Stimulated activated CD4-positive, alpha-beta T cell treated with anti-CD3 and anti-CD28 coated beads, Interleukin-12 subunit alpha, Interleukin-12 subunit beta, amount 100 ng/mL, for 4 hours (primary cell): ENCODE measurements around the gene NCBP3.
"Not testable (repeated sequence)": the region's sequence is repeated elsewhere in the genome, so short reads cannot be mapped to it uniquely, and the experiment has no call there.

Experiments
- DNase-seq: peaks from one replicate; pipeline ENCODE4 v3.0.0-alpha.2; 2020

The NCBP3 gene

DNA sequence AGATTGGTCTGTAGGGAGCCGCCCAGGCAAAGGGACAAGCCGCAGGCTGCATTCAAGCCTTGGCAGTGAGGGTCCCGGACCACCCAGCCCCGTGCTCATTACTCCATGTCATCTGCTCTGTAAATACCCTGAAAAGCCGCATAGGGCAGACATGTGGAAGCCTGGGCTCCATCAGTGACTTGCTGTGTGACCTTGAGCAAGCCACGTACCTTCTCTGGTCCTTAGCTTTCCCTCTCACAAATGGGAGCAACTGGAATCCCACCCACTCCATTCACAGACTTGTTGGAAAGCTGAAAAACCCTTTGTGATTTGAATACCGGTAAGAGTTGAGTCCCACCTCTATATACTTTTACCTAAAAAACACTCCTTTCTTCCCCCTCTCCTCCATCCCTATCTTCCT lies 34.9 kb upstream of the NCBP3 start:
- no peak for DNase-seq

- no peak for DNase-seq
Observed at GRCh38 chr17:3879591-3880417, 33.8 kb upstream of the NCBP3 start.

GRCh38 chr17:3879186-3879585 lies 33.1 kb upstream of the NCBP3 start:
- no peak for DNase-seq

DNA sequence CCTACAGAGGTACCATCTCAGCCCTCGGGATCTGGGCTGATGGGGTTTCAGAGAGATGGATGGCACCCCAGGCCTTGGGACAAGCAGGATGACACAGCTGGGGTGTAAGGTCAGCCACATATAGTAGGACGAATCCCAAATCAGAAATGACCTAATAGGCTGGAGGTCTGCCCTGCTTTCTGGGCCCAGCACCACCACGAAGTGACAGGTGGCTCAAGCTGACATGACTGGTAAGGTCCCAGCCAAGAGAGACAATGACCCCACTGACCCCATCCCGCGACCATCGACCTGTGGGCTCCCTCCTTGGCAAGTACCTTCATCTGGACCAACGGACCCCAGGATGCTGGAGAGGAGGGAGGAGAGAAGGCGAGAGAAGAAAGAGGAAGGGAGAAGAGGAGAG lies 31.2 kb upstream of the NCBP3 start:
- DNase-seq = no peak

DNA sequence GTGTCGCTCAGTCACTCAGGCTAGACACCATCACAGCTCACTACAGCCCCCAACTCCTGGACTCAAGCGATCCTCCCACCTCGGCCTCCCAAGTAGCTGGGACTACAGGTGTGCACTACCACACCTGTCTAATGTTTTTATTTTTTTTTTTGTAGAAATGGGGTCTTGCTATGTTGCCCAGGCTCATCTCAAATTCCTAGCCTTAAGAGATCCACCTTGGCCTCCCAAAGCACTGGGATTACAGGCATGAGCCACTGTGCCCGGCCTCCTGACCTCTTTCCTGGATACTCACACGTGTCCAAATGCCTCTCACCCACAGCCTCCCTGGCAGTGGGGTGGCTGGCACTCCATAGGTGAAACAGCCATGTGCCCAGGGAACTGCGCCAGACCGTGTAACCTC lies 29.3 kb upstream of the NCBP3 start:
- DNase-seq = no peak

DNA sequence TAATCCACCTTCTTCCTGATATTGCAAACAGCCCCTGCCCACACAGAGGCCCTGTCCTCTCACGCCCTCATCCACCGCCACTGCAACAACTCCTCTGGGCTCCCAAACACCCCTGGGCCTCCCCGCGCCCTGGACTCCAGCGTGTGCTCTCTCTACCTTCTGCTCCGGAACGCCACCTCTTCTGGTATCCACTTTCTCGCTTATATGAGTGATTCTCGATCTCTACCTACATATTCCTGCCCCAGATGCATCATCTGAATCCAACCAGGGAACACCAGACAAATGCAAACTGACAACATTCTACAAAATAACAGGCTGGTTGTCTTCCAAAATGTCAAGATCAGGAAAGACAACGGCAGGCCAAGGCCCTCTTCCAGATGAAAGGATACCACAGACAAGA lies 27.8 kb upstream of the NCBP3 start:
- no peak for DNase-seq

DNA sequence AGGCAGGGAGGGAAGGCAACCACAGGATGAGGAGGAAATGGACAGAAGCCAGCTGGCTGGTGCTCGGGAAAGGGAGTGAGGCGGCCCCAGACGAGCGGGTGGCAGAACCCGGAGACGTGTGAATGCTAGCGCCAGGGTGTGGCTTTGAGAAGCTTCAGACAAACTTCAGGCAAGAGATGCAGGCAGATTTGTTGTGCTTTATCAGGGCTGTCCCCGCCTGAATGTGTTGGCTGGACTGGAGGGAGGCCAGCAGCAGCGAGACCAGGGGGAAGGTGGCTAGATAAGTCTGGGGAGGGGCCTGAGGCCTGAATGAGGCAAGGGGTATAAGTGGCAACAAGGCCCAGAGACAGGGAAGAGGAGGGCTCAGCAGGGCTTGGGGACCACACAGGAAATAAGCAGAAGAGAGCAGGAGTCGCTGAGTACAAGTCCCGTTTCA lies 24.8 kb upstream of the NCBP3 start:
- no peak for DNase-seq

DNA sequence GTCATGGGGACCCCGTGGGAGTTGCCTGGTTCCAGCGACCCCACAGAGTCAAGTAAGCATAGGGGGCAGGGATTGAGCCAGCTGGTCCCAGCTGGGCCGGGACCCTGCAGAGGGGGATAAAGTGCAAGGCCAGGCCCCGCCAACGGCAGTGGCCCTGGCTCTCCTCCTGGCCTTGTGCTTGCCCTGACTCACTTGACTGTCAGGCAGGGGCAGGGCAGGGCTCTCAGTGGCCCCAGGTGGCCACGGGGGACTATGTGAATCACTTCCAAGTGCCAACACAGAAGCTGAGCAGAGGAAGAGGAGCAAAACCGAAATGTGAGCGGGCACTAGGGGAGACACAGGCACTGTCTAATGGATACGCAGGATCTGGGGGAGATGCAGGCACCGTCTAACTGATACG lies 21.6 kb upstream of the NCBP3 start:
- DNase-seq = no peak

- DNase-seq = no peak
Observed at GRCh38 chr17:3867106-3867505, 21.1 kb upstream of the NCBP3 start.

DNA sequence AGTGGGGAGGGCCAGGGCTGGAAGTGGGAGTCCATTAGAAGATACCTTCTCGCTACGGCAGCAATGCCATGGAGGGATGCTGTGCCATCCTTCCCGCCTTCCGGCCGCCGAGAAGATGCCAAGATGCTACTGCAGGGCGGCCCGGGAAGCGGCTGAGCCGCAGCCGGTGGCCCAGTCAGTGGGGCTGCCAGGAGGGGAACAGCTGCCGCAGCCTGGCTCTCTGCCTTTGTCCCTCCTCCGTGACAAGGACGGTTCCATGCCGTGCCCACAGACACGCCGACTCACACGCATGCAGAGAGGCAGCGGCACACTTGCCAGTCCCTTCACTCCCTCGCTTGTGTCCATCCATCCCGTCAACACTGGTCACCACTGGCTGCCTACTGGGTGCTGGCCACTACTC lies 20.2 kb upstream of the NCBP3 start:
- no peak for DNase-seq

GRCh38 chr17:3865176-3865575 lies 19.1 kb upstream of the NCBP3 start:
- no peak for DNase-seq

DNA sequence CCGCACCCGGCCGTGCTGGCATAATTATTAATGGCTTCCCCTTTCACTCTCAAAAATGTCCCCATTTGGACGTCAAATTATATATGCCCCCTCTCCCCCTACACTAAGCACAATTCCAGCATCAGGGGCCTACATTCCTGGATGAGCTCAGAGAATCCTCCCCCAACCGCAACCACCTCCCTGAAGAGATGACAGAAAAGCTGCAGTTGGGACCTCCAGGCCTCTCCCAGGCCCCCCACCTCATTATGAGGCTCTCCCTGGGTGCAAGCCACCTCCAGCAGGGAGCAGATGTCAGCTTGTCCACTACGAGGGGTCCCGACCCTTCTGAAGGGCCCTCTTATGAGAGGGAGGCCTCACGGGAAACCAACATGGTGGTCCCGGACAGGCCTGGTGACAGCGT lies 18.5 kb upstream of the NCBP3 start:
- no peak for DNase-seq

DNA sequence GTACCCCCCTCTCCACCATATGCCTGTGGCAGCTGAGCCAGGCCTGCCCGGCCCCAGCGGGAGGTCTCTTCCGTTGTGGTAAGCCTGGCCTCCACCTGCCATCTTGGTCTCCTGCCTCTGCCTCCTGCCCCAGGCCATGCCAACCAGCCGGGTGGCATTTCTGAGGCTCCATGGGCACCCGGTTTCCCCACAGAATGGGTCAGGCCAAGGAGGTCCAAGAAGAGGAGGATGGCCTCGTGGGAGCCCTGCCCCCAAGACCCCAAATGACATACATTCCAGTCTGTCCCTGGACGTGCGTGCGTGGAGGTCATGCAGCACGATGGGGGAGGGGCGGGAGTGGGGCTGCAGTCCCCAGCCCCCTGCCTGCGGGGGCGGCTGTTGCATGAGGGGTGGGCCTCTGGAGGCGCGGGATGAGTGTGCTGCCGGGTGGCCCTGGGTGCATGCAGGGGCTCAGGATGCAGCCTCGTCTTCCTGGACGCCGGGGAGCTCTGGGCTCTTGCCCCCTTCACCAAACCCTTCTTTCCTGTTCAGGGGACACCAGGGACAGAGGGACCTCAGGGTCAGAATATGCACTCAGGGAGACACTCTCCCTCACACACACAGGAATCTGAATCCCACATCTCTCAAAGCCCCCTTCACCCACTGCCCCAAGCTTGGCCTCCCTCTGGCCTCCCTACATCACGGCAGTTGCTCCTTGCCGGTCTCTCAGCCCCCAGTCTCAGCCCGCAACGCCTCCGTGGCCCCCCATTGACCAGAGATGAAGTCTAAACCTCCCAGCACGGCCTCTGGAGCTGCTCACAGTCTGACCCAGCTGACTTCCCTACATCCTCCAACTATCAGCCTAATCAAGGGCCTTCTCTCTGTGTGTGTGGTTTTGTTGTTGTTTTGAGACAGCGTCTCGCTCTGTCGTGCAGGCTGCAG lies 16.0 kb upstream of the NCBP3 start:
- no peak for DNase-seq

DNA sequence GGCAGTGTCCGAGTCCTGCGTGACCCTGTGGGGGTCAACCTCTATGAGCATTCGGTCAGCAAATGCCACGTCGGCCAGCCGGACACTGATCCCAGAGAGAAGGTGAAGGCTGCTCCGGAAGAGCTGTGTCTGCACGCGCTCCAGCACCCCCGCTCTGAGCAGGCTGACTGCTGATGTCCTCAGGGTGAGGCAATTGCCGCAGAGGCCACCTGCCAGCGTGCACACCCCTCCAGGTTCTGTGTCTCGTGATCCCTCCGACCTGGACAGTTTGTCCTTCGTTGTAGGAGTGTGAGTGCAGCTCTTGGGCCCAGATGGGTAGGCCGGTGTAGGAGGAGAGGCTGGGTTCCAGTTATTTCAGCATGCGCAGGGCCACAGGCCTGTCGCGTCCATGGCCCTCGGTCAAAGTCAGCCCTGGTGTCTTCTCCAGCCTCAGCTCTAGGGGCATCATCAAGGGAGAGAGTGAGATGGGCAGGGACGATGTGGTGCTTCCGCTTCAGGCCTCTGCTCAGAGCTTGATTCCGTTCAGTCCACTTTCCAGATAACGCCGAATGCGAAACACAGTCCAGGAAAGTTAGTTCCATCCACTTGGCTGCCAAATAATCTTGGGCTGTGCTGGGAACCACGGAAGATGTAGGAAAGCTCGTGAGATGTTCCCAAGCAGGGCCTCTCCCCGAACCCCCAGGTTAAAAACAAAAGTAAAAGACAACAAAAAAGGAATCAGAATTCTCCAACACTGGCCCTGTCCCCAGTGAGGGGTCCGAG lies 15.1 kb upstream of the NCBP3 start:
- no peak for DNase-seq

DNA sequence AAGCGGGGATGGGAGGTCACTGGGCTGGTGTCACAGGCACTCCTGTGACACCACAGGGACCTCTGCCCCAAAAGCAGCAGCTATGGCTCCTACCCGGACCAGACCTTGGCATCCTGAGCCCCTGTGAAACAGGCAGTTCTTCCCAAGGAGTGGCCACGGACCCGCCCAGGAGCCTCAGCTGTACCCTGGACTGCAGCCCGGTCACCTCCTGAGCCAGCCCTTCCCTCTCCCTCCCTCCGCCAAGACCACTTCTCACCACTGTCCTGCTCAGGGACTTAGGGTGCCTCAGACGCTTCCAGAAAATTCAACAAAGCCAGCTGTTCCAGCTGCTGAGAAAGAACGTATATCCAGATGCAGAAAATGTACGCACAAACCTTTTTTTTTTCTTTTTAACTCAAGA lies 13.9 kb upstream of the NCBP3 start:
- no peak for DNase-seq

GRCh38 chr17:3857261-3858105 lies 11.4 kb upstream of the NCBP3 start:
- no peak for DNase-seq

- DNase-seq = not testable (repeated sequence)
Observed at GRCh38 chr17:3854204-3854603, 8.2 kb upstream of the NCBP3 start.

- no peak for DNase-seq
Observed at GRCh38 chr17:3852561-3852960, 6.5 kb upstream of the NCBP3 start.

- no peak for DNase-seq
Observed at GRCh38 chr17:3851461-3852100, 5.5 kb upstream of the NCBP3 start.

DNA sequence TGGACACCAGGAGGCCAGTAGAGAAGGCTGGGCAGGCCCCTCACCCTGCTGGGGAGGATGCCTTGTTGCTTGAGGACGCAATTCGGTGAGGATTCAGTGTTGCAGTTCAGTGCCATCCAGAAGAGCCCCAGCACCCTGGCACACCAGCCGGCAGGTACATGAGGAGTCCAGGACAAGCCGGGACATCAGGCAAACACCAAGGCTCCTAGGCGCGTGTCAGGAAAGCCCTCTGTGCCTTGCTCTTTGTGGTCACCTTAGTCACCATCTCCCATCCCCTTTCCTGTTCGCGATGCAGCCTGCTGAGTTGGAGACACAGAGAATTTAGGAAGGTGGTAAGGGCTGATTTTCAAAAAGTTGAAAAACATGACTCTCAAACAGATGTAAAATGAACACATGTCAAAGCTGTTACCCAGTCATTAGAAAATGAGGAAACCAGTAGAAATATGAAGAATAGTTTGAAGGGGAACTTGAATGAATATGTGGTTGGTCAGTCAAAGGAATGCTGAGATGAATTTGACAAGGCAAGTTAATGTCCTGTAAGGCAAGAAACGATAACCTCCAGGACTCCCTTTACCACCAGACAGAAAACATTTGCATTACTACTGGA lies 2.3 kb upstream of the NCBP3 start:
- DNase-seq = no peak

DNA sequence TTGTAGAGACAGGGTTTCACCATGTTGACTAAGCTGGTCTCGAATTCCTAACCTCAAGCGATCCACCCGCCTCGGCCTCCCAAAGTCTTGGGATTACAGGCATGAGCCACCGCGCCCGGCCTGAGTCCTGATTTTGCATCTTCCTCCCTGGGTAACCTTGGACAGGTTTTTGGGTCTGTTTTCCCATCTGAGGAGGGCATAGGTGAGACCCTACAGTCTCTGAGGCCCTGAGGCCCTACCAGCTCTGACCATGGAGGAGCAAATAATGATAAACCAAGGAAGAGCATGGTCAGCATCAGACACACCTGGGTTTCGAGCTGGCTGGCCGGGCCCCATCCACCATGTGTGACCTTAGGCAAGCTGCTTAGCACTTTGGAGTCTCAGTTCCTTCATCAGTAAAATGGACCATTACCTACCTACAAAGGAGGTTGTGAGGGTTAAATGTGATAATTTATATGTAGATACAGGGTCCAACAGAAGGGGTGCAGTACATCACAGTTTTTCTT lies 1.2 kb upstream of the NCBP3 start:
- DNase-seq = no peak
